Measurements from ENCODE around the gene PRKACA.

- TF ChIP-seq POLR2A (IDR thresholded peaks at IDR 0.05) = no peak
- TF ChIP-seq EP300 (IDR thresholded peaks at IDR 0.05) = no peak
Observed at GRCh38 chr19:14051980-14052379, 65.6 kb downstream of the PRKACA start.
